ENCODE measurements around the gene TECPR1. TPM values are rescaled to one million over a fixed set of nuclear protein-coding genes. Genes with fewer than 3 reads are reported as not detected.

TECPR1 gene
- total RNA-seq, 2 donors from 2014 or later: 19.7 to 28.3 TPM

DNA sequence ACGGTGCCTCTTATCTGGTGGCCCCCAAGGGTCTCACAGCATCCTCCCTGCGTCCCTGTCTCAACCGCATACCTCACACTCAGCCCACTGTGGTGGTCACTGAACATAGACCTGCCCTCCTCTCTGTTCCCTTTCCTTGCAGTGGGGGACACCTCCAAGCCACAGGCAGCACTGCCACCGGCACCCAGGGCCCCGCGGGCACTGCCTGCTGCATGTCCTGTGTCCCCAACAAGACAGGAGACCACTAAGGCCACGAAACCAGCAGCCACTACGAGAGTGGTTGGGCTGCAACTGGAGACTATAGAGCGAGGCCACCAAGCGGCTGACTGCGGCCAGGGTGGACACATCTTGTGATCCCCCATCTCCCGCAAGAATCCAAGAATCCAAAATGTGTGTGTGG is 44.8 kb upstream of the TECPR1 start:
- Histone ChIP-seq H3K36me3 (replicated peaks in 1 of 2; ENCODE audit: insufficient read depth in 1 of 2, low read depth in 2 of 2) (peaks cover 9 to 10% of the 10 kb centered on the region in 2 donors), H3K4me1 (peaks cover 19% of the 10 kb centered on the region), H3K27me3 (no peaks in the 10 kb centered on the region), H3K4me3 (no peak overlapping the region), H3K27ac (peak overlapping the region in 1 of 4 donors; percentile 50), H3K9me3 (no peaks in the 10 kb centered on the region)
- 68 to 74% methylated on average over 6 to 12 of the region's 12 CpGs for WGBS, 2 donors
- no peak for DNase-seq
- no peak for TF ChIP-seq POLR2A (IDR thresholded peaks at IDR 0.05)
- no peak for TF ChIP-seq CTCF (IDR thresholded peaks at IDR 0.05)
- ATAC-seq: no peak
- intact Hi-C loops (cut with DNase I): loop anchor here (10.0 kb wide), 1 partner anchor 558 kb away; no protein-coding TSS in a partner anchor

DNA sequence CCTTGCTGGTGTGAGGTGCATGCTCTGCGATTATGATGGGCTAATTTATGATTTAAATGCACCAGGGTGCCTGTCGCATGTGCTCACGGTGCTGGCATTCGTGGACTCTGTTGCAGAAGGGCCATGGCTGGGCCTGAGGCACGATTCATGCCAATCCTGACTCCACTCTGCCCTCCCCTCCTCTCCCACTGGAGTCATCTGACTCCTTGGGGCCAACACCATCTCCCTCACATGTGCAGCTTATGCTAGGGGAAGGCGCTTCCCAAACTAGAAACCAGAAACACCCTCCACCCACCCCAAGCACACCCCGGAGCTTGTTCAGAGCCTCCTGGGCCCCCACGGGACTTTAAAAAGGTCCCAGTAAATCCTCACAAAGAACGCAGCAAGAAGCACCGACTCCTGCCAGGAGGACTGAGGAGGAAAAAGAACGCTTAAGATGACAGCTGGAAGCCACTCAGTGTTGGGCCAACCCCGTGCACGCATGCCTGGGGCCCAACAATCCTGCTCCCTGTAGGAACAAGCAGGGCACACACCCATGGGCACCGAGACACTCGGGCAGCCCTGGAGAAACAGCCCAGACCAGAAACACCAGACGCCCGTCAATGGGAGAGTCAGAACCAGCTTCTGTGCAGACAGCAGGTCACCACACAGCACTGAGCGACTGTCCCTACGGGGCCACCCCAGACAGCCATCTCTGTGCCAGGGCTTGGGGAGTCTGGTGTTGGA is 43.6 kb upstream of the TECPR1 start:
- H3K27me3 ChIP-seq: no peaks in the 10 kb centered on the region
- peaks cover 19% of the 10 kb centered on the region for H3K4me1 ChIP-seq
- peaks cover 12% of the 10 kb centered on the region in 2 donors for H3K36me3 ChIP-seq (replicated peaks in 1 of 2; ENCODE audit: insufficient read depth in 1 of 2, low read depth in 2 of 2)
- TF ChIP-seq CTCF (IDR thresholded peaks at IDR 0.05) (no peak), POLR2A (IDR thresholded peaks at IDR 0.05) (no peak)
- no peak overlapping the region for H3K4me3 ChIP-seq
- intact Hi-C loops (cut with DNase I): loop anchor here (10.0 kb wide), 1 partner anchor 559 kb away; no protein-coding TSS in a partner anchor
- H3K9me3 ChIP-seq: no peaks in the 10 kb centered on the region
- DNase-seq (no peak), ATAC-seq (no peak)
- 87 to 100% methylated on average over 4 to 19 of the region's 19 CpGs for whole genome bisulfite sequencing, 2 donors
- H3K27ac ChIP-seq: peak overlapping the region in 1 of 4 donors; percentile 4

DNA sequence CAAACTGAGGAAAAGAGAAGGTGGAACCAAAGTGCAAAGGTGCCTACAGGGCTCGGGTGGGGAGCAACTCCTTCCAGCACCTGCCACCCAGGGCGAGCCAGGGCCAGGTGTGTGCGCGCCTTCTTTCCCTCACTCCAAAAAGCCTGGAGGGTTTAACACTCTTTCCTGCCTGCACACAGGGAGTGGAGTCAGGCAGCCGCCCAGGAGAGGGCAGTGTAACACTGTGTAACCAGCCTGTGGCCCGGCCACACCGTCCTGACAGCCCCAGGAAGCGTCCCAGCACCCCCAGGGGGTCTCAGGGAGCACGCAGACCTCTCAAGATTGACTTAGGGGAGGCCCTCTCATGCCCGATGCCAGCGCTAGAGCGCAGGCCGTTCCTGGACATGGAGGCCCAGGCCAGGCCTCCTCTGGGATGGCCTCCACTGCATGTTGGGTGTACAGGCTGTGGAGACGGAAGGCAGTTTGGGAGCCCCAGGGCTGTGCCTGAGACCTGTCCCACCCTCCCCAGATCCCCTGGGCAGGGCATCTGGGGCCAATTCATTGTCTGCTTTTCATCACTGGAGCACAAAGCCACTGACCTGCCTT is 42.9 kb upstream of the TECPR1 start:
- Histone ChIP-seq H3K4me1 (peaks cover 19% of the 10 kb centered on the region), H3K9me3 (no peaks in the 10 kb centered on the region), H3K4me3 (no peak overlapping the region), H3K36me3 (replicated peaks in 1 of 2; ENCODE audit: insufficient read depth in 1 of 2, low read depth in 2 of 2) (peaks cover 12% of the 10 kb centered on the region in 2 donors), H3K27ac (peak overlapping the region in 3 of 4 donors; percentile 4 to 52 (median 27)), H3K27me3 (no peaks in the 10 kb centered on the region)
- peak; percentile 50 to 90 (median 71) for TF ChIP-seq CTCF (IDR thresholded peaks at IDR 0.05)
- no peak for TF ChIP-seq POLR2A (IDR thresholded peaks at IDR 0.05)
- DNase-seq: peak; percentile 76 to 88 (median 79)
- peak; percentile 85 for ATAC-seq
- 17 to 29% methylated on average over 6 to 14 of the region's 14 CpGs for WGBS, 2 donors
- intact Hi-C loops (cut with DNase I): loop anchor here (5.0 to 10.0 kb wide), 2 partner anchors 107 to 560 kb away; partner anchors contain the start of gene BAIAP2L1

DNA sequence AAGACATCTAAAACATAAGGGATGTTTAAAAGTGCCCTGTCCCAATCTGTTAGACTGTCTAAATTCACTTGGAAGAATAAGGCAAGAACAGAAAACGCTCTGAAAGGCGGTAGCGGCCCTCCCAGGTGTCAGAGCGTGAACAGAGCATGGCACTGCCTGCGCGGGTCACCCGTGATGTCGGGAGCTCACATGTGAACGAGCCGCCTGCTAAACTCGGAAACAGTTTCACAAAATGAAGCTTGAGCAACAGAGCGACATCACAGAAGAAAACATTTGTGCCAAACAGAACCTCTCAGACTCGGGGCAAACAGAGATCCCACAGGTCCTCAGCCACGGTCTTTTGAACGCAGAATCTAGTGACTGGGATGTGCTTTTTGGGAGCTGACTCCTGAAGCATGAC is 42.3 kb upstream of the TECPR1 start:
- no peaks in the 10 kb centered on the region for H3K27me3 ChIP-seq
- H3K36me3 ChIP-seq (replicated peaks in 1 of 2; ENCODE audit: insufficient read depth in 1 of 2, low read depth in 2 of 2): peaks cover 12% of the 10 kb centered on the region in 2 donors
- no peak for ATAC-seq
- TF ChIP-seq CTCF (IDR thresholded peaks at IDR 0.05) (no peak), POLR2A (IDR thresholded peaks at IDR 0.05) (no peak)
- peak overlapping the region; percentile 2 to 52 (median 16) for H3K27ac ChIP-seq
- H3K9me3 ChIP-seq: no peaks in the 10 kb centered on the region
- H3K4me1 ChIP-seq: peaks cover 23% of the 10 kb centered on the region
- 76 to 79% methylated on average over 15 of the region's 15 CpGs for WGBS, 2 donors
- intact Hi-C loops (cut with DNase I): loop anchor here (5.0 to 10.0 kb wide), 2 partner anchors 108 to 560 kb away; partner anchors contain the start of gene BAIAP2L1
- H3K4me3 ChIP-seq: no peak overlapping the region
- DNase-seq: no peak
